AG09309 (cell line): ENCODE data around the gene SH3TC1.

Experiments used
- DNase-seq: peaks from one replicate; pipeline ENCODE4 v3.0.0-alpha.2; 2010; ENCODE audit warnings: low read depth
- H3K4me3 ChIP-seq: 2 replicates; pipeline ENCODE4 v1.5.1; 2011; ENCODE audit warnings: mild to moderate bottlenecking, low read depth, low read length, moderate library complexity; ENCODE audit not compliant: control insufficient read depth
- TF ChIP-seq, protein P1 (sequence below): IDR thresholded peaks from 2 replicates; pipeline ENCODE4 v1.5.1; 2011; ENCODE audit warnings: mild to moderate bottlenecking, low read depth, low read length, inconsistent platforms; ENCODE audit not compliant: insufficient read depth, control insufficient read depth; ENCODE audit errors: missing control alignments

SH3TC1 gene

DNA sequence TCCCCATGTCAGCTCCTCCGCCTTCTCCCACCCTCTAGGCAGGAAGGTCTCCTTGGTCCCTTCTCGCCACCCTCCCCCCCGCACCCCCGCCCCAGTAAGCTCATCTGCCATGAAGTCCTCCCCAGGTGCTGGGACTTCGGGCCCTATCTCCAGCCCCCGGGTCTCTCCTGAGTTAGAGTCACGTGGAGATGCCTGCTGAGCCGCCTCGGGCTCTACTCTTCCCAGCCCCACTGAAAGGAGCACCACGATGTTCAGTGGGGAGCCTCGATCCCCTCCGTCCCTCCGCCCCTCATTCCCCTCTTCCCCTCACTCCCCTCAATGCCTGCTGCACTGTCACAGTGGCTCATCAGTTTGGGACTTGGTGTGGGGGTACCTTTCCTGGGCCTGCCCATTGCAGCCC lies 74.4 kb downstream of the SH3TC1 start:
- no peak overlapping the region for H3K4me3 ChIP-seq
- TF ChIP-seq, protein P1, sequence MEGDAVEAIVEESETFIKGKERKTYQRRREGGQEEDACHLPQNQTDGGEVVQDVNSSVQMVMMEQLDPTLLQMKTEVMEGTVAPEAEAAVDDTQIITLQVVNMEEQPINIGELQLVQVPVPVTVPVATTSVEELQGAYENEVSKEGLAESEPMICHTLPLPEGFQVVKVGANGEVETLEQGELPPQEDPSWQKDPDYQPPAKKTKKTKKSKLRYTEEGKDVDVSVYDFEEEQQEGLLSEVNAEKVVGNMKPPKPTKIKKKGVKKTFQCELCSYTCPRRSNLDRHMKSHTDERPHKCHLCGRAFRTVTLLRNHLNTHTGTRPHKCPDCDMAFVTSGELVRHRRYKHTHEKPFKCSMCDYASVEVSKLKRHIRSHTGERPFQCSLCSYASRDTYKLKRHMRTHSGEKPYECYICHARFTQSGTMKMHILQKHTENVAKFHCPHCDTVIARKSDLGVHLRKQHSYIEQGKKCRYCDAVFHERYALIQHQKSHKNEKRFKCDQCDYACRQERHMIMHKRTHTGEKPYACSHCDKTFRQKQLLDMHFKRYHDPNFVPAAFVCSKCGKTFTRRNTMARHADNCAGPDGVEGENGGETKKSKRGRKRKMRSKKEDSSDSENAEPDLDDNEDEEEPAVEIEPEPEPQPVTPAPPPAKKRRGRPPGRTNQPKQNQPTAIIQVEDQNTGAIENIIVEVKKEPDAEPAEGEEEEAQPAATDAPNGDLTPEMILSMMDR, result no peak
- DNase-seq, result no peak

DNA sequence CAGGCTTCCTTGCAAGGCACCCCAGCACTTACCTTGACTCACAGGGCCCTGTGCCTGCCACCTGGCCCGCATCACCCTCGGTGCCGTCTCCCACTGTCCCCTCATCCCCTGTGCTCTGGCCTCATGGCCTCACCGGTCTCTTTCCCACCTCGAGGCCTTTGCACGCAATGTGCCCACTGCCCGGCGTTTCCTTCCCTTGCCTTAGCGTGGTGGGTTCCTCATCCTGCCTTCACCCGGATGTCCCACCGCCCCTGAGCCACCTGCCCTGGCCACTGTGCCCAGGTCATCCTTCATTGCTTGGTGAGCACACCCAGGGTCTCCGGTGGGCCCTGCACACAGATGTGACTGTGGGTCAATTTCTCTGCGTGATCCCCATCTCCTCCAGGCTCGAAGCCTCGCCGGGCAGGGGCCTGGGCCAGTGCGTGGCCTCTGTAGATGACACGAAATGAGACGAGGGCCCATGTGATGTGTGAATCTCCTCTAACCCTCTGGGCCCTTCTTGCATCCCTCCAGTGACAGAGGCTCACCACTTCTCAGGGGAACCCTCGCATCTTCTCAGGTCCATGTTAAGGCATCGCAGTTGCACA lies 75.1 kb downstream of the SH3TC1 start:
- DNase-seq, result no peak
- no peak overlapping the region for H3K4me3 ChIP-seq
- TF ChIP-seq, protein P1, result no peak

DNA sequence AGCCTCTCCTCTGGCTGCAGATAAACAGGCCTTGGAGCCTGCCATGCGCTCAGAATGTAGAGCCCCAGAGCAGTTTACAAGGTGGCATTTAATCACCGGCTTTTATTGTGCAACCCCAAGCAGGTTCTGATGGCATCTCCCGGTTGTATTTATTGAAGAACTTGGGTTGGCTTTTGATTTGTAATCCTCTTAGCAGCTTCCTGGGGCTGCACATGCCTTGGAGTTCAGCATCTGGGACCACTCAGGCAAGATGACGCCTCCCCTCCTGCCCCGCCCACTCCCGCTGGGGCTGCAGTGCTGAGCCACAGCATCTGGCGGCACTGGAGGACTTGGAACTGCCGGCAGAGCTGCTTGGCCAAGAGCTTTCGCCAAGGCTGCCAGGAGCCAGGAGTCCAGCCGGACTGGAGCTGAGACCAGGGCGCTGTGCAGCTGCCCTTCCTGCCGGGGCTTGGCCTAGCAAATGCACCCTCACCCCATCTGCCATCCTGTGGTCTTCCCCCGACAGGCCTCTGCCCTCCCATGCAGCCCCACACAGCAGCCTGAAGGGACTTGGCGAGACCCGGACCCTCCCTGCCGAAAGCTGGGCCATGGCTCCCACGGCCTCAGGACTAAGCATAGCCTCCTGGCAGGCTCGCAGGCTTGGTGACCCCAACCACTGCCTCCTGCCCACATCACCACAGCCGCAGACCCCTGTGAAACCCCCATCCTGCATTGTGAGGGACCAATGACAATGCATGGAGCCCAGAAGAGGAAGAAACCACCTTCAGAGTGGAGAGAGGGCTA lies 75.9 kb downstream of the SH3TC1 start:
- DNase-seq, result peak; percentile 92
- TF ChIP-seq, protein P1, result peak; percentile 81
- no peak overlapping the region for H3K4me3 ChIP-seq

DNA sequence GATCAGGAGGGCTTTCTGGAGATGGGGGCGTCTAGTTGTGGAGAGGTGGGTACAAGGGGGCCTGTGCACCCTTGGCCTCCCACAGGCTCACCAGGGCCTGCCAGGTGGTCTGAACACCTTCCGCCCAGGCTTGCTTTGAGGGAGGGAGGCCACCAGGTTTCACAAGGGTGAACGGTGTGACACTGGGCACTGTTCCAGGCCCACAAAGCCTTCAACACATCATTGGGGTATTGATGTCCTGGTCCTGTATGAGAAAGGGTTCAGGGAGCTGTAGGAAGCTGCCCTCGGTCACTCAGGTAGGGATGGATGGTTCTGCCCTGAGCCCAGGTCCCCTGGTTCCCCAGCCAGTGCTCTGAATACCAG lies 76.4 kb downstream of the SH3TC1 start:
- TF ChIP-seq, protein P1, result no peak
- H3K4me3 ChIP-seq, result no peak overlapping the region
- no peak for DNase-seq

GRCh38 chr4:8276358-8277240 lies 77.5 kb downstream of the SH3TC1 start:
- DNase-seq, result no peak
- TF ChIP-seq, protein P1, result no peak
- H3K4me3 ChIP-seq, result no peak overlapping the region

- DNase-seq, result no peak
- TF ChIP-seq, protein P1, result no peak
- no peak overlapping the region for H3K4me3 ChIP-seq
Measured at GRCh38 chr4:8277356-8278008, 78.4 kb downstream of the SH3TC1 start.
